OCI-LY1 (cell line): Measurements from ENCODE around the gene ARHGEF25.

Experiments
- EZH2 ChIP-seq: fragments of 200-600 bp; sonication (generic), shearing (Covaris generic); IDR thresholded peaks from 2 replicates; pipeline ENCODE4 v1.8.0; 2017; ENCODE audit warnings: borderline replicate concordance, mixed run types, mild to moderate bottlenecking, antibody characterized with exemption, low read length, moderate library complexity, mixed read lengths
- TF ChIP-seq, protein P1 (sequence below): fragments of 200-600 bp; sonication (generic), shearing (Covaris generic); IDR thresholded peaks from 2 replicates; pipeline ENCODE4 v1.5.1; 2017; ENCODE audit warnings: mild to moderate bottlenecking, antibody characterized with exemption, low read length, moderate library complexity, mixed read lengths

- TF ChIP-seq, protein P1, sequence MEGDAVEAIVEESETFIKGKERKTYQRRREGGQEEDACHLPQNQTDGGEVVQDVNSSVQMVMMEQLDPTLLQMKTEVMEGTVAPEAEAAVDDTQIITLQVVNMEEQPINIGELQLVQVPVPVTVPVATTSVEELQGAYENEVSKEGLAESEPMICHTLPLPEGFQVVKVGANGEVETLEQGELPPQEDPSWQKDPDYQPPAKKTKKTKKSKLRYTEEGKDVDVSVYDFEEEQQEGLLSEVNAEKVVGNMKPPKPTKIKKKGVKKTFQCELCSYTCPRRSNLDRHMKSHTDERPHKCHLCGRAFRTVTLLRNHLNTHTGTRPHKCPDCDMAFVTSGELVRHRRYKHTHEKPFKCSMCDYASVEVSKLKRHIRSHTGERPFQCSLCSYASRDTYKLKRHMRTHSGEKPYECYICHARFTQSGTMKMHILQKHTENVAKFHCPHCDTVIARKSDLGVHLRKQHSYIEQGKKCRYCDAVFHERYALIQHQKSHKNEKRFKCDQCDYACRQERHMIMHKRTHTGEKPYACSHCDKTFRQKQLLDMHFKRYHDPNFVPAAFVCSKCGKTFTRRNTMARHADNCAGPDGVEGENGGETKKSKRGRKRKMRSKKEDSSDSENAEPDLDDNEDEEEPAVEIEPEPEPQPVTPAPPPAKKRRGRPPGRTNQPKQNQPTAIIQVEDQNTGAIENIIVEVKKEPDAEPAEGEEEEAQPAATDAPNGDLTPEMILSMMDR: no peak
- no peak for TF ChIP-seq EZH2
Measured at GRCh38 chr12:57607958-57608663, 3.1 kb upstream of the ARHGEF25 start.
